GM12875 (cell line): ENCODE results near the gene SPATC1L.
"Not testable (repeated sequence)": the region's sequence is repeated elsewhere in the genome, so short reads cannot be mapped to it uniquely, and the experiment has no call there.

Source experiments
- H3K4me3 ChIP-seq: one replicate; pipeline ENCODE4 v1.5.1; 2011; ENCODE audit warnings: low read depth, low read length, control low read depth
- CTCF ChIP-seq: IDR thresholded peaks from 2 replicates; pipeline ENCODE4 v1.5.1; 2011; ENCODE audit warnings: low read depth, mild to moderate bottlenecking, control low read depth, inconsistent platforms, low read length, moderate library complexity, borderline replicate concordance; ENCODE audit not compliant: insufficient read depth

The SPATC1L gene

GRCh38 chr21:46142582-46143473 lies 41.4 kb downstream of the SPATC1L start:
- H3K4me3 ChIP-seq, result no peak overlapping the region
- no peak for TF ChIP-seq CTCF

- no peak overlapping the region for H3K4me3 ChIP-seq
- no peak for TF ChIP-seq CTCF
Observed at GRCh38 chr21:46141767-46142581, 42.3 kb downstream of the SPATC1L start.

GRCh38 chr21:46140352-46141003 lies 43.8 kb downstream of the SPATC1L start:
- not testable (repeated sequence) for H3K4me3 ChIP-seq

GRCh38 chr21:46139686-46140085 lies 44.6 kb downstream of the SPATC1L start:
- TF ChIP-seq CTCF, result no peak
- no peak overlapping the region for H3K4me3 ChIP-seq

DNA sequence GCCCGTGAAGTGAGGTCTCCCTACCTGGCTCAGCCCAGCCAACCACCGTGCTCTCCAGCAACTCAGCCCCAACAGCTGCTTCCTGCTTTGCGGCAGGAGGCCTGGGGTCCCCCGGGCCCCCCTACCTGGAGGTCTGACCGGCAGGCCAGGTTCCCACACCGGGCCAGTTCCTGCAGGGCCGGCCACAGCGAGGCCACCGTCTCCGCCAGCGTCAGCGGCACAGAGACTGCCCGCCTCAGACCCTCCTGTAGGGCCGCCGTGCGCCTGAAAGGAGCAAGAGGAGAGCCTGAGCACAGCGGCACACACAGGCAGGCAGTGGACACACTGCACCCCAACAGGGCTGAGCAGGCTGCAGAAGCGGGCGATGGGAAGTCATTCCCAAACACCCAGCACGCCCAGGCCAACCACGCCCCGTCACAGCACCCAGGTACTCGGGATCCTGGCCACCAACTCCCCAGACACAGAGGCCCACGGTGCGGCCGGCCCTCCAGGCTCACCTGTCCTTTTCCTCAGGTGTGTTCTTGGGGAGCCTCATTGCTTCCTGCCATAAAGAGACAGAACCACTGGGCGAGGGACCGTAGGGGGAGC lies 45.8 kb downstream of the SPATC1L start:
- TF ChIP-seq CTCF, result no peak
- no peak overlapping the region for H3K4me3 ChIP-seq

DNA sequence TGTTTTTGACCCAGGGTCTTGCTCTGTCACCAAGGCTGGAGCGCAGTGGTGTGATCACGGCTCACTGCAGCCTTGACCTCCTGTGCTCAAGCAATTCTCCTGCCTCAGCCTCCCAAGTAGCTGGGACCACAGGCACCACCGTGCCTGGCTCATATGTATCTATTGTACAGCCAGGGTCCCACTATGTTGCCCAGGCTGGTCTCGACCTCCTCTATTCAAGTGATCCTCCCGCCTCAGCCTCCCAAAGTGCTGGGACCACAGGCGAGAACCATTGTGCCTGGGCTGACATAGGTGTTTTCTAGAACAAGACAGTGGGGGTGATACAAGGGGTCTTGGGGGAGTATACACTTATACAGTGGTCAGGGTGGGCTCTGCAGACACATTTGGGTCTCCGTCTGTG lies 46.4 kb downstream of the SPATC1L start:
- no peak overlapping the region for H3K4me3 ChIP-seq
- no peak for TF ChIP-seq CTCF

GRCh38 chr21:46136739-46137349 lies 47.4 kb downstream of the SPATC1L start:
- H3K4me3 ChIP-seq, result no peak overlapping the region
- TF ChIP-seq CTCF, result no peak
